ENCODE results near the gene MTMR4.

The MTMR4 gene

GRCh38 chr17:58498177-58498828 is 16.1 kb downstream of the MTMR4 start:
- peaks cover 74% of the 10 kb centered on the region for H3K36me3 Mint-ChIP-seq (ENCODE audit: low read depth)
- H3K27ac Mint-ChIP-seq: no peak overlapping the region
- no peak overlapping the region for H3K4me3 Mint-ChIP-seq
- H3K9me3 Mint-ChIP-seq: no peaks in the 10 kb centered on the region
- no peaks in the 10 kb centered on the region for H3K4me1 Mint-ChIP-seq
- H3K27me3 Mint-ChIP-seq (ENCODE audit: low read depth): no peaks in the 10 kb centered on the region
- TF ChIP-seq CTCF (IDR thresholded peaks at IDR 0.05; ENCODE audit: unreplicated experiment in 3 of 3): no peak

- no peaks in the 10 kb centered on the region for H3K27me3 Mint-ChIP-seq (ENCODE audit: low read depth)
- H3K4me1 Mint-ChIP-seq: no peaks in the 10 kb centered on the region
- no peak for TF ChIP-seq CTCF (IDR thresholded peaks at IDR 0.05; ENCODE audit: unreplicated experiment in 3 of 3)
- peaks cover 87% of the 10 kb centered on the region for H3K36me3 Mint-ChIP-seq (ENCODE audit: low read depth)
- H3K9me3 Mint-ChIP-seq: no peaks in the 10 kb centered on the region
- H3K27ac Mint-ChIP-seq: no peak overlapping the region
- H3K4me3 Mint-ChIP-seq: no peak overlapping the region
Measured at GRCh38 chr17:58493506-58493905, 20.9 kb downstream of the MTMR4 start.

- no peak for TF ChIP-seq CTCF (IDR thresholded peaks at IDR 0.05; ENCODE audit: unreplicated experiment in 3 of 3)
- peaks cover 80% of the 10 kb centered on the region for H3K36me3 Mint-ChIP-seq (ENCODE audit: low read depth)
- H3K9me3 Mint-ChIP-seq: no peaks in the 10 kb centered on the region
- no peaks in the 10 kb centered on the region for H3K27me3 Mint-ChIP-seq (ENCODE audit: low read depth)
- H3K4me1 Mint-ChIP-seq: no peaks in the 10 kb centered on the region
- H3K27ac Mint-ChIP-seq: no peak overlapping the region
- H3K4me3 Mint-ChIP-seq: no peak overlapping the region
Measured at GRCh38 chr17:58492238-58493121, 22.0 kb downstream of the MTMR4 start.

- no peaks in the 10 kb centered on the region for H3K9me3 Mint-ChIP-seq
- H3K4me3 Mint-ChIP-seq: no peak overlapping the region
- H3K36me3 Mint-ChIP-seq (ENCODE audit: low read depth): peaks cover 77% of the 10 kb centered on the region
- no peaks in the 10 kb centered on the region for H3K4me1 Mint-ChIP-seq
- TF ChIP-seq CTCF (IDR thresholded peaks at IDR 0.05; ENCODE audit: unreplicated experiment in 3 of 3): no peak
- no peak overlapping the region for H3K27ac Mint-ChIP-seq
- no peaks in the 10 kb centered on the region for H3K27me3 Mint-ChIP-seq (ENCODE audit: low read depth)
Measured at GRCh38 chr17:58491510-58492045, 22.9 kb downstream of the MTMR4 start.

DNA sequence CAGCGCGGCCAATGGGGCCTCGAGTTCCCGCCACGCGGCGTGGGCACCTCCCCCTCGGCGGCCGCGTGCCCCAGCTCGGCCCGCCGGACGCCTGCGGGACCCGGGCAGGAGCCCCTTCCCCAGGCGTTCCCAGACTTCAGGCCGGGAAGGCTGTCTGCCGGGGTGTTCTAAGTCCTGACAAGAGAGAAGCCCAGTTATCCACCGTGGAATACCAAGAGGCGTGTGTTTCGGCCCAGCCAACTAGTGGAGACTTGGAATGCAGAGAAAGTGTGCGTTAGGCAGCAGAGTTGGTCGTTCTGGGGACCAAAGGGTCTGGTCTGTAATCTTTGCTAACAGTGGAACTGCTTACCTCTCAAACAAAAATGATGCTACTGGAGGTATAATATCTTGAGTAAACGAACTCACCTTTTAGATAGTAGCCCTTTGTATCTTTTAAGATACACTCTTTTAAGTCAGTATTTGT is 26.0 kb downstream of the MTMR4 start:
- Mint-ChIP-seq H3K9me3 (no peaks in the 10 kb centered on the region), H3K4me3 (no peak overlapping the region), H3K36me3 (ENCODE audit: low read depth) (peaks cover 51% of the 10 kb centered on the region), H3K27me3 (ENCODE audit: low read depth) (no peaks in the 10 kb centered on the region), H3K4me1 (no peaks in the 10 kb centered on the region), H3K27ac (no peak overlapping the region)
- no peak for TF ChIP-seq CTCF (IDR thresholded peaks at IDR 0.05; ENCODE audit: unreplicated experiment in 3 of 3)

Data from nephron (organoid).